SU-DHL-6 (cell line): ENCODE measurements around the gene CST6.
"Not testable (repeated sequence)": the region's sequence is repeated elsewhere in the genome, so short reads cannot be mapped to it uniquely, and the experiment has no call there.

Source experiments
- H2AFZ ChIP-seq: fragments of 200-600 bp; sonication (generic); 2 replicates; pipeline ENCODE4 v1.6.1; 2014; ENCODE audit warnings: low read depth, mild to moderate bottlenecking, moderate library complexity, mixed read lengths, antibody characterized with exemption, low read length; ENCODE audit not compliant: severe bottlenecking
- H3F3A ChIP-seq: fragments of 200-600 bp; shearing (Covaris generic); 2 replicates; pipeline ENCODE4 v1.6.0; 2016; ENCODE audit warnings: antibody characterized with exemption, mild to moderate bottlenecking; ENCODE audit not compliant: insufficient read depth
- H3K27ac ChIP-seq: fragments of 200-600 bp; sonication (generic); 2 replicates; pipeline ENCODE4 v1.5.1; 2016; ENCODE audit warnings: low read depth, mild to moderate bottlenecking, low read length, moderate library complexity, mixed read lengths
- H3K27me3 ChIP-seq: fragments of 200-600 bp; sonication (generic), shearing (Covaris generic); 2 replicates; pipeline ENCODE4 v1.6.0; 2014; ENCODE audit warnings: mild to moderate bottlenecking, low read length
- H3K36me3 ChIP-seq: fragments of 200-600 bp; sonication (generic); 2 replicates; pipeline ENCODE4 v1.6.1; 2014; ENCODE audit warnings: mild to moderate bottlenecking, low read length, mixed read lengths
- H3K4me2 ChIP-seq: fragments of 300-600, 200-600 bp; shearing (Covaris generic), sonication (generic); 2 replicates; pipeline ENCODE4 v1.6.0; 2014; ENCODE audit warnings: low read length, low read depth, mild to moderate bottlenecking; ENCODE audit not compliant: poor library complexity, severe bottlenecking
- H3K4me3 ChIP-seq: fragments of 200-600 bp; sonication (generic); 2 replicates; pipeline ENCODE4 v1.5.1; 2014; ENCODE audit warnings: antibody characterized with exemption, low read length, mild to moderate bottlenecking, mixed read lengths; ENCODE audit not compliant: insufficient read depth, poor library complexity, severe bottlenecking
- H3K79me2 ChIP-seq: fragments of 200-600 bp; sonication (generic); 2 replicates; pipeline ENCODE4 v1.6.1; 2014; ENCODE audit warnings: mild to moderate bottlenecking, low read length, moderate library complexity; ENCODE audit not compliant: insufficient read depth
- H3K9ac ChIP-seq: fragments of 200-600 bp; sonication (generic); 2 replicates; pipeline ENCODE4 v1.7.0; 2014; ENCODE audit warnings: mild to moderate bottlenecking, low read length
- H3K9me2 ChIP-seq: fragments of 200-600 bp; sonication (generic); replicated peaks from 2 replicates; pipeline ENCODE4 v1.6.1; 2014; ENCODE audit warnings: low read length; ENCODE audit not compliant: insufficient read depth
- H3K9me3 ChIP-seq: fragments of 200-600 bp; sonication (generic); 2 replicates; pipeline ENCODE4 v1.6.1; 2014; ENCODE audit warnings: low read length, mixed read lengths; ENCODE audit not compliant: insufficient read depth
- H4K20me1 ChIP-seq: fragments of 200-600 bp; sonication (generic); 2 replicates; pipeline ENCODE4 v1.6.1; 2014; ENCODE audit warnings: low read depth, mild to moderate bottlenecking, antibody characterized with exemption, low read length, moderate library complexity, mixed read lengths
- CTCF ChIP-seq: fragments of 200-600 bp; sonication (generic); IDR thresholded peaks from one replicate; pipeline ENCODE4 v1.5.1; 2017; ENCODE audit warnings: antibody characterized with exemption, mild to moderate bottlenecking, low read length, moderate library complexity; ENCODE audit not compliant: insufficient read depth, poor library complexity, severe bottlenecking
- EZH2phosphoT487 ChIP-seq: fragments of 200-600 bp; sonication (generic), shearing (Covaris generic); conservative IDR thresholded peaks from 2 replicates; pipeline ENCODE4 v1.6.1; 2018; ENCODE audit warnings: mild to moderate bottlenecking, antibody characterized with exemption, low read length, moderate library complexity, mixed read lengths

Gene CST6

GRCh38 chr11:66020212-66020611 is 8.4 kb downstream of the CST6 start:
- TF ChIP-seq EZH2phosphoT487: no peak
- no peak for TF ChIP-seq CTCF
- H3K79me2 ChIP-seq: no peaks in the 10 kb centered on the region
- H3K27me3 ChIP-seq: no peaks in the 10 kb centered on the region
- H3K36me3 ChIP-seq: no peaks in the 10 kb centered on the region
- H4K20me1 ChIP-seq: no peaks in the 10 kb centered on the region
- no peak overlapping the region for H2AFZ ChIP-seq
- no peak overlapping the region for H3K9ac ChIP-seq
- no peaks in the 10 kb centered on the region for H3K9me3 ChIP-seq
- no peak overlapping the region for H3K4me2 ChIP-seq
- H3K4me3 ChIP-seq: no peak overlapping the region
- no peaks in the 10 kb centered on the region for H3F3A ChIP-seq
- H3K27ac ChIP-seq: no peak overlapping the region
- no peaks in the 10 kb centered on the region for H3K9me2 ChIP-seq

- H3K27ac ChIP-seq: no peak overlapping the region
These were observed 9.0 kb downstream of the CST6 start for GRCh38 chr11:66020618-66021357.

GRCh38 chr11:66022401-66023185 is 10.8 kb downstream of the CST6 start:
- H3K4me2 ChIP-seq: no peak overlapping the region
- H2AFZ ChIP-seq: no peak overlapping the region
- no peaks in the 10 kb centered on the region for H3K79me2 ChIP-seq
- H3K9me2 ChIP-seq: no peaks in the 10 kb centered on the region
- H4K20me1 ChIP-seq: no peaks in the 10 kb centered on the region
- H3K4me3 ChIP-seq: no peak overlapping the region
- H3F3A ChIP-seq: no peaks in the 10 kb centered on the region
- no peak overlapping the region for H3K9ac ChIP-seq
- H3K27me3 ChIP-seq: no peaks in the 10 kb centered on the region
- H3K9me3 ChIP-seq: no peaks in the 10 kb centered on the region
- no peaks in the 10 kb centered on the region for H3K36me3 ChIP-seq
- no peak overlapping the region for H3K27ac ChIP-seq
- no peak for TF ChIP-seq EZH2phosphoT487
- TF ChIP-seq CTCF: peak; percentile 86

More at GRCh38 chr11:66020618-66021357, 9.0 kb downstream of the CST6 start:
- H2AFZ ChIP-seq: no peak overlapping the region
- H4K20me1 ChIP-seq: no peaks in the 10 kb centered on the region
- no peaks in the 10 kb centered on the region for H3K79me2 ChIP-seq
- no peak overlapping the region for H3K4me2 ChIP-seq
- no peaks in the 10 kb centered on the region for H3K9me2 ChIP-seq
- no peak overlapping the region for H3K4me3 ChIP-seq
- TF ChIP-seq EZH2phosphoT487 (no peak), CTCF (no peak)
- no peaks in the 10 kb centered on the region for H3K9me3 ChIP-seq
- no peak overlapping the region for H3K9ac ChIP-seq
- H3F3A ChIP-seq: no peaks in the 10 kb centered on the region
- no peaks in the 10 kb centered on the region for H3K36me3 ChIP-seq
- H3K27me3 ChIP-seq: no peaks in the 10 kb centered on the region

GRCh38 chr11:66023186-66023440 is 11.3 kb downstream of the CST6 start:
- not testable (repeated sequence) for H3K4me3 ChIP-seq, H3K36me3 ChIP-seq, H3K9me2 ChIP-seq, H3K27me3 ChIP-seq, H4K20me1 ChIP-seq, H3K9me3 ChIP-seq, H3F3A ChIP-seq, H3K4me2 ChIP-seq, H2AFZ ChIP-seq, H3K79me2 ChIP-seq, H3K9ac ChIP-seq, H3K27ac ChIP-seq
